D721Med (cell line): ENCODE measurements around the gene C1GALT1.
"Not testable (repeated sequence)": the region's sequence is repeated elsewhere in the genome, so short reads cannot be mapped to it uniquely, and the experiment has no call there.

Experiments used
- DNase-seq: peaks from one replicate; pipeline ENCODE4 v3.0.0; 2011; ENCODE audit warnings: low spot score; ENCODE audit not compliant: insufficient read length
- FAIRE-seq: peaks from 2 replicates; lab custom pipeline; 2011; peaks lifted over from hg19 to GRCh38; lab: Jason Lieb, UNC
- CTCF ChIP-seq: IDR thresholded peaks from 2 replicates; pipeline ENCODE4 v1.5.1; 2012; ENCODE audit warnings: mild to moderate bottlenecking, control low read depth; ENCODE audit not compliant: insufficient read depth; ENCODE audit errors: missing control alignments

C1GALT1 gene

GRCh38 chr7:7188742-7189141 lies 6.4 kb downstream of the C1GALT1 start:
- no peak for TF ChIP-seq CTCF
- FAIRE-seq (no peak), DNase-seq (no peak)

GRCh38 chr7:7190142-7190541 lies 7.8 kb downstream of the C1GALT1 start:
- DNase-seq, result no peak
- no peak for TF ChIP-seq CTCF
- no peak for FAIRE-seq

- TF ChIP-seq CTCF, result no peak
- FAIRE-seq, result no peak
- DNase-seq, result no peak
These were observed 8.8 kb downstream of the C1GALT1 start for GRCh38 chr7:7191137-7191536.

GRCh38 chr7:7192798-7193788 lies 10.7 kb downstream of the C1GALT1 start:
- not testable (repeated sequence) for FAIRE-seq, DNase-seq

- not testable (repeated sequence) for DNase-seq, FAIRE-seq
These were observed 17.2 kb downstream of the C1GALT1 start for GRCh38 chr7:7199592-7199991.

GRCh38 chr7:7200255-7200654 lies 17.9 kb downstream of the C1GALT1 start:
- not testable (repeated sequence) for DNase-seq, FAIRE-seq

- FAIRE-seq (no peak), DNase-seq (no peak)
These were observed 19.4 kb downstream of the C1GALT1 start for GRCh38 chr7:7201578-7202374.

GRCh38 chr7:7202375-7202720 lies 20.0 kb downstream of the C1GALT1 start:
- FAIRE-seq, result no peak

More at GRCh38 chr7:7201578-7202374, 19.4 kb downstream of the C1GALT1 start:
- TF ChIP-seq CTCF, result no peak

More at GRCh38 chr7:7202375-7202720, 20.0 kb downstream of the C1GALT1 start:
- DNase-seq, result no peak
- no peak for TF ChIP-seq CTCF
